Transverse colon (tissue), 4 donors: ENCODE measurements around the gene MYH11.

Experiments
- CTCF ChIP-seq, 5 experiments: fragments of 200-600 bp in 3 of 5; fragments of 450-650 bp in 2 of 5; sonication (generic) in 3 of 5; IDR thresholded peaks; 1 replicate in 2 of 5; 2 replicates in 3 of 5; pipeline ENCODE4 v1.5.1; 2016 to 2017; ENCODE audit warnings: antibody characterized with exemption in 5 of 5, inconsistent platforms in 3 of 5, mild to moderate bottlenecking in 2 of 5, moderate library complexity in 1 of 5
- EP300 ChIP-seq: sonication (generic); formaldehyde crosslinking; IDR thresholded peaks from one replicate; pipeline ENCODE4 v1.6.1; 2017; ENCODE audit warnings: antibody characterized with exemption, low read depth
- POLR2A ChIP-seq: fragments of 450-650 bp; IDR thresholded peaks from one replicate; pipeline ENCODE4 v1.6.1; 2016; ENCODE audit warnings: antibody characterized with exemption, mild to moderate bottlenecking, moderate library complexity
- POLR2AphosphoS5 ChIP-seq, 3 donors: sonication (generic); formaldehyde crosslinking; IDR thresholded peaks; one replicate each; pipeline ENCODE4 v1.6.1; 2016; ENCODE audit warnings: antibody characterized with exemption in 3 of 3

- no peak for TF ChIP-seq CTCF (IDR thresholded peaks at IDR 0.05)
- no peak for TF ChIP-seq POLR2A
- TF ChIP-seq POLR2AphosphoS5 (IDR thresholded peaks at IDR 0.05): no peak
- TF ChIP-seq EP300: no peak
These were observed 84.1 kb downstream of the MYH11 start for GRCh38 chr16:15772579-15773293.
